NCI-H2227 treated with DMSO at 0.1 percent for 48 hours (cell line): ENCODE results near the gene GPX1.
"Not testable (repeated sequence)": the region's sequence is repeated elsewhere in the genome, so short reads cannot be mapped to it uniquely, and the experiment has no call there.

Experiments
- DNase-seq: peaks from one replicate; lab custom pipeline; 2025; lab: John Stamatoyannopoulos, UW

The GPX1 gene

GRCh38 chr3:49357443-49358216, 523 bp downstream of the GPX1 start:
- DNase-seq = peak; percentile 44

- not testable (repeated sequence) for DNase-seq
Measured at GRCh38 chr3:49357095-49357442, 1.1 kb downstream of the GPX1 start.

GRCh38 chr3:49352890-49353421, 5.2 kb downstream of the GPX1 start:
- DNase-seq = no peak

- no peak for DNase-seq
Measured at GRCh38 chr3:49352281-49352680, 5.9 kb downstream of the GPX1 start.

- DNase-seq = no peak
Measured at GRCh38 chr3:49351521-49352011, 6.6 kb downstream of the GPX1 start.

- no peak for DNase-seq
Measured at GRCh38 chr3:49349348-49350114, 8.6 kb downstream of the GPX1 start.

GRCh38 chr3:49348361-49348760, 9.8 kb downstream of the GPX1 start:
- DNase-seq = not testable (repeated sequence)

- DNase-seq = no peak
Measured at GRCh38 chr3:49346797-49347251, 11.3 kb downstream of the GPX1 start.

- no peak for DNase-seq
Measured at GRCh38 chr3:49343163-49343562, 15.0 kb downstream of the GPX1 start.

- DNase-seq = no peak
Measured at GRCh38 chr3:49341996-49342395, 16.2 kb downstream of the GPX1 start.

GRCh38 chr3:49339941-49340800, 18.0 kb downstream of the GPX1 start, which contains the start of gene USP4:
TSS of gene USP4 (minus strand) at chr3:49340053. CDS start at chr3:49340024, 29 bp downstream.
- DNase-seq = peak; percentile 83

GRCh38 chr3:49339581-49339940, 18.6 kb downstream of the GPX1 start:
- DNase-seq = no peak

GRCh38 chr3:49333916-49334633, 24.1 kb downstream of the GPX1 start:
- no peak for DNase-seq

GRCh38 chr3:49333091-49333490, 25.1 kb downstream of the GPX1 start:
- no peak for DNase-seq

- no peak for DNase-seq
Measured at GRCh38 chr3:49329186-49329585, 29.0 kb downstream of the GPX1 start.

- DNase-seq = not testable (repeated sequence)
Measured at GRCh38 chr3:49328350-49328749, 29.8 kb downstream of the GPX1 start.

- DNase-seq = no peak
Measured at GRCh38 chr3:49327485-49327884, 30.7 kb downstream of the GPX1 start.

GRCh38 chr3:49324768-49325167, 33.4 kb downstream of the GPX1 start:
- no peak for DNase-seq

GRCh38 chr3:49316696-49317457, 41.3 kb downstream of the GPX1 start:
- DNase-seq = no peak

- DNase-seq = no peak
Measured at GRCh38 chr3:49313896-49314688, 44.1 kb downstream of the GPX1 start.
